ENCODE results near the gene TSPAN9. TPM values are rescaled to one million over a fixed set of nuclear protein-coding genes. Genes with fewer than 3 reads are reported as not detected.

The TSPAN9 gene
- polyA plus RNA-seq, 2 of the 4 experiments (the other 2 are of a cell fraction) = 12.4 to 16.1 TPM

GRCh38 chr12:3045494-3045893, 31.7 kb upstream of the TSPAN9 start:
- Histone ChIP-seq H3K27ac (no peak overlapping the region), H3K9me3 (no peaks in the 10 kb centered on the region), H3K4me1 (no peaks in the 10 kb centered on the region), H3K4me2 (no peak overlapping the region), H3K4me3 (no peak overlapping the region)
- 94% methylated on average over 5 of the region's 5 CpGs for WGBS (ENCODE audit: missing lambda C conversion rate)
- no peak for DNase-seq (ENCODE audit: low read depth in 1 of 2, low spot score in 1 of 2)
- CTCF ChIA-PET = interaction anchor here (0.9 to 1.6 kb wide), 2 partner anchors 11 to 20 kb away, joined by 3 to 5 read pairs; no protein-coding TSS in a partner anchor
- no peak for FAIRE-seq
- TF ChIP-seq NPAS2 (CRISPR knock-in tag; IDR thresholded peaks at IDR 0.05; ENCODE audit: borderline replicate concordance) (no peak), CEBPB (IDR thresholded peaks at IDR 0.05) (no peak), NR3C1 (IDR thresholded peaks at IDR 0.05) (no peak), NFE2L2 (conservative IDR thresholded peaks at IDR 0.05; ENCODE audit: low read length) (no peak), ZNF302 (CRISPR knock-in tag; IDR thresholded peaks at IDR 0.05) (no peak), HEYL (CRISPR knock-in tag; IDR thresholded peaks at IDR 0.05) (no peak), ELK1 (IDR thresholded peaks at IDR 0.05; ENCODE audit: low read depth, low read length) (no peak), GATA3 (IDR thresholded peaks at IDR 0.05; ENCODE audit: borderline replicate concordance) (no peak), PHF8 (IDR thresholded peaks at IDR 0.05; ENCODE audit: borderline replicate concordance, low read depth) (no peak), HOXB5 (CRISPR knock-in tag; IDR thresholded peaks at IDR 0.05) (no peak), HOXB13 (CRISPR knock-in tag; IDR thresholded peaks at IDR 0.05; ENCODE audit: low read depth) (no peak)
- ATAC-seq = no peak
- POLR2A ChIA-PET = no interaction called here

- WGBS (ENCODE audit: missing lambda C conversion rate) = 88% methylated on average over 7 of the region's 7 CpGs
- no peaks in the 10 kb centered on the region for H3K9me3 ChIP-seq
- H3K27ac ChIP-seq = no peak overlapping the region
- POLR2A ChIA-PET = no interaction called here
- DNase-seq (ENCODE audit: low read depth in 1 of 2, low spot score in 1 of 2) (no peak), FAIRE-seq (no peak), ATAC-seq (no peak)
- no peak overlapping the region for H3K4me2 ChIP-seq
- H3K4me1 ChIP-seq = no peaks in the 10 kb centered on the region
- CTCF ChIA-PET = interaction anchor here (0.9 to 1.6 kb wide), 3 partner anchors 12 to 20 kb away, joined by 3 to 5 read pairs (median 4); no protein-coding TSS in a partner anchor
- TF ChIP-seq MAX (IDR thresholded peaks at IDR 0.05) = no peak
- TF ChIP-seq CBX8 (IDR thresholded peaks at IDR 0.05) = no peak
- no peak for TF ChIP-seq TFCP2L1 (CRISPR knock-in tag; IDR thresholded peaks at IDR 0.05)
- no peak for TF ChIP-seq BCL3 (IDR thresholded peaks at IDR 0.05)
- no peak for TF ChIP-seq HEYL (CRISPR knock-in tag; IDR thresholded peaks at IDR 0.05)
- TF ChIP-seq EHF (CRISPR knock-in tag; IDR thresholded peaks at IDR 0.05) = no peak
- no peak for TF ChIP-seq POLR2A (IDR thresholded peaks at IDR 0.05; ENCODE audit: low read length)
- TF ChIP-seq NR3C1 (IDR thresholded peaks at IDR 0.05) = no peak
- TF ChIP-seq MAZ (IDR thresholded peaks at IDR 0.05; ENCODE audit: borderline replicate concordance, low read depth, low read length) = no peak
- no peak for TF ChIP-seq POLR2AphosphoS2 (conservative IDR thresholded peaks at IDR 0.05; ENCODE audit: low read length)
- no peak for TF ChIP-seq ESRRA (IDR thresholded peaks at IDR 0.05; ENCODE audit: borderline replicate concordance, low read length)
- H3K4me3 ChIP-seq = no peak overlapping the region
Measured at GRCh38 chr12:3045989-3046388, 31.2 kb upstream of the TSPAN9 start.

GRCh38 chr12:3046441-3047200, 30.6 kb upstream of the TSPAN9 start:
- H3K4me2 ChIP-seq = no peak overlapping the region
- FAIRE-seq (no peak), ATAC-seq (no peak), DNase-seq (ENCODE audit: low read depth in 1 of 2, low spot score in 1 of 2) (no peak)
- H3K4me3 ChIP-seq = no peak overlapping the region
- ChIA-PET POLR2A (no interaction called here), CTCF (interaction anchor here (1.5 to 1.6 kb wide), 2 partner anchors 13 to 19 kb away, joined by 3 to 4 read pairs; no protein-coding TSS in a partner anchor)
- WGBS (ENCODE audit: missing lambda C conversion rate) = 77% methylated on average over 17 of the region's 17 CpGs
- no peaks in the 10 kb centered on the region for H3K9me3 ChIP-seq
- H3K4me1 ChIP-seq = no peaks in the 10 kb centered on the region
- H3K27ac ChIP-seq = no peak overlapping the region
- TF ChIP-seq CTCF (IDR thresholded peaks at IDR 0.05) (no peak), FOSB (CRISPR knock-in tag; IDR thresholded peaks at IDR 0.05) (no peak), SMC3 (IDR thresholded peaks at IDR 0.05) (no peak), HOXA7 (CRISPR knock-in tag; IDR thresholded peaks at IDR 0.05) (no peak), EP300 (IDR thresholded peaks at IDR 0.05) (no peak), ESRRA (IDR thresholded peaks at IDR 0.05; ENCODE audit: borderline replicate concordance, low read length) (no peak), TFCP2L1 (CRISPR knock-in tag; IDR thresholded peaks at IDR 0.05) (no peak), BHLHE40 (IDR thresholded peaks at IDR 0.05; ENCODE audit: low read depth, low read length) (no peak), ZNF302 (CRISPR knock-in tag; IDR thresholded peaks at IDR 0.05) (no peak), ZFP36 (IDR thresholded peaks at IDR 0.05; ENCODE audit: borderline replicate concordance, partially characterized antibody) (no peak), HEYL (CRISPR knock-in tag; IDR thresholded peaks at IDR 0.05) (no peak), CEBPB (IDR thresholded peaks at IDR 0.05) (no peak)
